ENCODE data around the gene TFDP3.

Gene TFDP3, protein sequence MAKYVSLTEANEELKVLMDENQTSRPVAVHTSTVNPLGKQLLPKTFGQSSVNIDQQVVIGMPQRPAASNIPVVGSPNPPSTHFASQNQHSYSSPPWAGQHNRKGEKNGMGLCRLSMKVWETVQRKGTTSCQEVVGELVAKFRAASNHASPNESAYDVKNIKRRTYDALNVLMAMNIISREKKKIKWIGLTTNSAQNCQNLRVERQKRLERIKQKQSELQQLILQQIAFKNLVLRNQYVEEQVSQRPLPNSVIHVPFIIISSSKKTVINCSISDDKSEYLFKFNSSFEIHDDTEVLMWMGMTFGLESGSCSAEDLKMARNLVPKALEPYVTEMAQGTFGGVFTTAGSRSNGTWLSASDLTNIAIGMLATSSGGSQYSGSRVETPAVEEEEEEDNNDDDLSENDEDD

DNA sequence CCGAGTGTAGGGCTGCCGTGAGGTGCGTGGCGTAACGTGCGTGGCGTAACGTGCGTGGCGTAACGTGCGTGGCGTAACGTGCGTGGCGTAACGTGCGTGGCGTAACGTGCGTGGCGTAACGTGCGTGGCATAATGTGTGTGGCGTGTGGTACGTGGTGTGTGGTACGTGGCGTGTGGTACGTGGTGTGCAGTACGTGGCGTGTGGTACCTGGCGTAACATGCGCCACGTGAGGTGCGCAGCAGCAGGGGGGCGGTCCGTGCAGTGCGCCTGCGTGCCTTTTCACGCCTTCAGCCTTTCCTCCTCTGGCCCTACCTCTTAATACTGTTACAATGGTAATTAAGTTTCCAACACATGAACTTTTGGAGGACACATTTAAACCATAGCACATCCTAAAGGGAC is at the start of gene TFDP3:
Gene TFDP3, minus strand, starts transcription at position 26 of the 400 bp plus-strand sequence. CDS start 95 bp downstream, outside the sequence.
- no peak for DNase-seq

DNA sequence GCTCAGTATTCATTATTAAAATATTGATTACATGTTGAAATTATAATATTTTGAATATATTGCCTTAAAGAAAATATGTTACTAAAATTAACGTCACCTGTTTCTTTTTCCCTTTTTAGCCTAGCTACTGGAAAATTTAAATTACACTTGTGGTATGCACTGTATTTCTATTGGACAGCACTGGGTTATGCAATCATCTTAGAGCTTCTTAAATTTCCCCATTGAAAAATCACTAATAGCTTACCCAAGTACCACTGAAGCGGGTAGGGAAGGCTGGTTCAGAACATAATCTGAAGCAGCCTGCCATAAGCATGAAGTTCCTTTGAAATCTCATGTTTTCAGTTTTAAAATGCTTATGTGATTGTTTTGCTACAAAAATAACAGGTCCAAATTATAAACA is 49.5 kb upstream of the TFDP3 start:
- no peak for DNase-seq

DNA sequence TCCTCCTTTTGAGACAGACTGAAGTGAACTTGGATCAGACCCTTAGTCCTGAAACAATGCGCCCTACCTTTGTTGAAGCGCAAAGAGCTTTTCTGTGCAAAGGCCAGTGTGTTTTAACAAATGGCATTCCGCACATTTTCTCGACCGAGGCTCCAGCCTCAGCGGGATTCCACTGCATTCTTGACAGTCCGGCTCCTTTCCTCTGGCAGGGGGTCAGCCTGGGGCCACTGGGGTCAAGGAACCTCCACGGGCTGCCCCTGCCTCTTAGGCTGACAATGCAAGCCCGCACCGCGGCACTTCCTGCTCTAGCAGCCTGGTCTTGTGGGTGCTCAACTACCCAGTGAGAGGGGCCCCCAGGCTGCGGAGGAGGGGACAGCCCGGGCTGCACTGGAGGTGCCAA is 47.2 kb upstream of the TFDP3 start:
- no peak for DNase-seq

DNA sequence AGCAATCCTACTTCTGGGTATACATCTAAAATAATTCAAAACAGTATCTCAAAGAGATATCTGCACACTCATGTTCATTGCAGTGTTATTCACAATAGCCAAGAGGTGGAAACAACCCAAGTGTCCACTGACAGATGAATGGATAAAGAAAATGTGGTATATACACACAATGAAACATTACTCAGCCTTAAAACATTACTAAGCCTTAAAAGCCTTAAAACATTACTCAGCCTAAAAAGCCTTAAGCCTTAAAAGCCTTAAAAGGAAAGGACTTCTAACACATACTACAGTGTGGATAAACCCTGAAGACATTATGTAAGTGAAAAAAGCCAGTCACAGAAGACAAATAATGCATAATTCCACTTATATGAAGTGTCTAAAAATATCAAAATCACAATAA is 40.3 kb upstream of the TFDP3 start:
- no peak for DNase-seq

DNA sequence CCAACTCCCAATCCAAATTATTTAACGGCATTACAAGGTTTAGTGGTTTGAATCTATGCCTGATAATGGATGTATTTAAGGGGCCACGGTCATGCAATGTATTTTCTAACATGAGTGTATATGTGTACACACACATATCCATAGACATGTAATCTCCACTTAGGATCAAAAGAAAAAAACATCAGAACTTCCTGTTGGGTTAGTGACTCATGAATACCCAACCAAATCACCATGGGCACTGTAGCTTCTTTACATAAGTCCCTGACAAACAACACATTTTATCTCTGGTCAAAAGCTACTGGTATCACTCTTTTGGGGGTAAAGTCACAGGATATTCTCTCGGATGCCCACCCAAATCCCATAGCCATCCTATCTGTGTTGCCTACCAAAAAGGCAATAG is 36.5 kb upstream of the TFDP3 start:
- DNase-seq: no peak

DNA sequence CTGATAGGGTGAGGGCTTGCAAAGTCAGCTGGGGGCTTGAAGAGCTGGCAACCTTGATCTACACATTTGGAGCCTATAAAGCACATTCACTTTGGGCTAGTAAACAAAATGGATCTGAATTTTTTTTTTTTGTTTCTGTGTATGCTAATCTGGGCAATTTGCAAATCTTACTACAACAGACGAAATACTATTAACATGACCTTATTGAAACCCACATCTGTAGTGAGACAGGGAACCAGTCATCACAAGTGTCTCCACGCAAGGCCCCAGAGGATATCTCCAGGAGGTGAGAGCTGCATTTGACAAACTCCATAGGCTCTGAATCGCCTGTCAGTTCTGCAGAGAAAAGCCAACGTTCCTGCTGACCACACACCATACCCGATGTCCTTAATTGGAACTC is 33.0 kb upstream of the TFDP3 start:
- DNase-seq: no peak

DNA sequence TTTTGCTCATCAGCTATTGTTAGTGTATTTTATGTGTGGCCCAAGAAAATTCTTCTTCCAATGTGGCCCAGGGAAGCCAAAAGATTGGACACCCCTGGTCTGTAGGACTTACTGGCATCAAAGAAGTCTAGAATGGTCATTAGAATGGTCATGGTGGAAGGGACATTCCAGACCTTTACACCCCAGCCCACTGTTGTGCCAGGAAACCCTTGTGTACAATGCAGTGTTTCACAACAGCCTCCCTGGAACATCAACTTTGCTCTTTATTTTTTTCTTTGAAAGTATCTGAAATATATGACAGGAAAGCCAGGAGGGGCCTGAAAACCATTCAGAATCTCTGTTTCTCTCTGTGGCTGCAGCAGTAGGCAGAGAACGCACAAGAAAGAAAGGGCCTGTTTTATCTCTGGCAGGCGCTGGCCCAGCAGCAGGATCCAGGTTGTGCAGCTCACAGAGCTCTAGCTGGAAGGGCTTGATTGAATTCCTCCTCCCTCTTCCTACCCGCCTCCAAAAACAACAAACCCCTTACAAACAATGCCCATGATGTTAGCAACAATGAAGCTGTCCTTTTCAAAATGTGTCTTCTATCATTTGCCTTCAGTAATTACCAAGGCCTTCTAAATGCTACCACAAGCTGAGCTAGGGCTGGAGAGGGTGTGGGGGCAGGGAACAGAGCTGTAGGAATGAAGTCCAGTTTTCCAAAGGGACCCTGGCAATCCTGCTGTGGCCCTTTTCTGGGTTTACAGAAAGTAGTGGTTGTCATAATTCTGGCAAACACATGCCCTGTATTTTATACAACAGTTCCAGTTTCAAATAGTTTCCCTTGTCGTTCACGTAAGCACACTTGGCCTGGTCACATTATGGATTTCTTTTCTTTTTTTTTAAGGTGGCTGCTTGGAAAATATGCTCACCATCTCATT is 32.3 kb upstream of the TFDP3 start:
- no peak for DNase-seq

DNA sequence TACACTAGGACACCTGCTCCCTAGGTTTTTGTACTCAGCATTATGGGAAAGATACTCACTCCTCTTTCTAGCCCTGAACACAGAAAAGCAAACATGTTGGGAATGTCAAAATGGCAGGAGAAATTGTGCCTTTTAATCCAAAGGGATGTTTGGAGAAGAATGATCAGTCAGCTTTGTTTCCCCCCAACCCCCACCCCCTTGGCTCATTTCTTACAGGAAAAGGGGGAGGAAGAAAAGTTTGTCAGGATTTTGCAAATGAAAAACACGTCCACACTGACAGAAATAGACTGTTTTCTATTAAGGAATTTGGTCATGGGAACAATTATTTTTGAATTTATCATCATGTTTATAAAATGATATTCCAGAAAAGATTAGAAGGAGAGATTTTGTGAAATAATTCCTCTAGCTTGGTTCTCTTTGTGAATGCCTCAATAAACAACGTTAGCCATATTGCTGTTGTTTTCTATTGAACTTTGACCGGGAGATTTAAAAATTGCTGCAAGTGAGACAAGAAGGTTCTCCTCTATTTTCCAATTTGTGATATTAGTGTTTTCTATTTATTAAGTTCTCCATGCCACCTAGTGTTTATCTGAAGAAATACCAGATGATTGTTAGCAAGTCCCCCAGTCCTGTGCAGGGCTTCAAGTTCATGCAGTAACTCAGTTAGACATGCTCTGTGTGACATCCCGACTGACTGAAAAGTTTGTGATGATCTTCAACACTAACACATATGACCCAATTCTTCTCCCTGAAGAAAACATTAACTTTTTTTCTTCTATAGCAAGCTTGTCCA is 31.3 kb upstream of the TFDP3 start:
- DNase-seq: no peak

DNA sequence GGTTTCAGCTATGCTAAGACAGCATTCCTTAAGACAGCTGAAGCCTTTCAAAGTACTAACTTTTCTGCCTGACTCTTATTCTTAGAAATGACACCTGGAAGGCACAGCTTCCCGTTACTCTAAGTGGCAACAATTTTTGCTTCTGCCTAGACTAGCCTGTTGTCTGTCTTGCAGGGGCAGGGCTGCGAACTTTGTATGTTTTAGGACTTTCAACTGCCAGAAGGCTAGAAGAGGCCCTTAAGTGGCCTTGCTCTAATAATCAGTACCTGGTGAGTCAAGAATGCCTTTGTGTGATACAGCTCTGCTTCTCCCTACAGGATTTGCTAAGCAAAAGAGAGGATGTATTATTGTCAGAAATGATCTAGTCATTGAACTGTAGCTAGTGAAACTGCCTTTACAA is 30.0 kb upstream of the TFDP3 start:
- no peak for DNase-seq

DNA sequence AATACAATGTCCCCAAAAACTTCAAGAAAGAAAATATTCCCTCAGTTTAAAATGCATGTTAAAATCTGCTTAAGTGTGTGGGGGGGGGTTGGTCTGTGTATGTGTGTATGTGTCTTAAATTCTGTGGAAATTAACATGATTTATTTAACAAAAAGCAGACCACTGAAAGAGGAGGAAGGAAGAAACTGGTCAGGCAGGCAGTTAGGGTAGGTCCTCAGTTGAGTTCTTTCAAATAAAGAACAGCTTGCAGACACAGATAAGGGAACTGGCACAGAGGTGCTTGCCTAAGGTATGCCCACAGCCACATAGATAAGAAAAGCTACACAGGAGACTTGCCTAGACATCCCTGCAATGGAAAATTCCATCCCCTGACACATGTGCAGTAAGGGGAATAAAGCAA is 28.8 kb upstream of the TFDP3 start:
- DNase-seq: no peak

DNA sequence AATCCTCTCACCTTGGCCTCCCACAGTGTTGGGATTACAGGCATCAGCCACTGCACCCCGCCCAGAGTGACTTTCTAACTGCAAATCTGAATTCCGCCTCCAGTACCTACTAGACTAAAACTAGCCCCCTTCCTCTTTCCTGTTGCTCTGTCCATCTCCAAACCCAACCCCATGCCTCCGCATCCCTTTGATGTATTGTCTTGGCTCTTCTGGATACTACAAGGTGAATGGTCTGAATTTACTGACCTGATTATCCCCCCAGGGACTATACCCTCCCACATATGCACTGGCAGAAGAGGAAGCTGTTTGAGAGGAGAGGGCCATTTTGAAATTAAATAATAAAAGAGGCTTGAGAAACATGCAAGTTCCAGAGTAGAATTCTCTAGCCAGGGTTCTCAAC is 17.7 kb upstream of the TFDP3 start:
- no peak for DNase-seq

DNA sequence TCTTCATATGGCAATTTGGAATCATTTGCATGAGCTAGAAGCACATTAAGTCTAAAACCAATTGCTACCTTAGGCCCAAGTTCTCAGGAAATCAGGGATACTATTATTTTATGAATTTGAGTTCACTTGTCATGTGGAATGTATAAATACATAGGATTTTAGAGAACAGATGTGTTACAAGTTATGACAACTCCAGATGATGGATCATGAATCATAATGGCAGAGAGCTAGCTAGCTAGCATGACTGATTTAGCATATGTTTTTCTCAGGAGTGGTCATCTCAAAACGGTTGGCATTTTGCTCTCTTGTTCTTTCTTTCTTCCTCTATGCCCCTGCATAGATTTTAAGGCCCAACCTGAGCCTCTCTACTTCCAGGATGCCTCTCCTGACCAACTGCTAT is 14.2 kb upstream of the TFDP3 start:
- no peak for DNase-seq

DNA sequence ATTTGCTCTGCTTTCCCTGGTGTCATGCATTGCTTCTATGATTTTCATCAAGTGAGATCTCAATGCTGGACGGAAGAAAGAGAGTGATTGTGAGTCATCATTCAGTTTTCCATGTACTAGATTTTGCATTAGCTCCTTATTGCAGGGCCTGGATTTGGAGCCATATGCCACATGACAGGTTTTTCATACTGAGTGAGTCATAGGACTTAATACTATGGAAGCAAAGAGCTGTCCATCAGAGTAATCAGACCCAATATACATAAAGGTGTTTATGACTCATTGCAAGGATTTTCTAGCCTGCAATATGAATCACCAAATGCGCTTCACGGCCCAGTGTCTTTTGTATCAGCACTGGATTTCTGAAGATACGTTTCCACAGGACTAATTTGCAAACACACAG is 11.2 kb upstream of the TFDP3 start:
- DNase-seq: no peak

DNA sequence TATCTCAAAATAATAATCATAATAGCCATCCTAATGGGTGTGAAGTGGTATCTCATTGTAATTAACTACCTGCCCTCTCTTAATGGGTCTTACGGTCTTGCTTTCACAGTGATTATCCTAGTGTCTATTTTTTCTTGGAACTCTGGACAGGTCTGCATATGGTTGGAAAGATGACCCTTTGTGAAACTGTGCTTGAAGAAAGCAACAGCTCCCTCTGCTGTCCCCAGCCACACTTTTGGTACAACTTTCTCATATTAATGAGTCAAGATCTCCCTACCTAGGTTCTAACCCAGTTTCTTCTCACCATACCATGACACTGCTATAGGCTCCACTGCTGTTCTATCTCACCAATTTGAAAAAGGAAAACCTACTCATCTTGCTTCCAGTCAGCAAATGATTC is 2.4 kb downstream of the TFDP3 start:
- no peak for DNase-seq

DNA sequence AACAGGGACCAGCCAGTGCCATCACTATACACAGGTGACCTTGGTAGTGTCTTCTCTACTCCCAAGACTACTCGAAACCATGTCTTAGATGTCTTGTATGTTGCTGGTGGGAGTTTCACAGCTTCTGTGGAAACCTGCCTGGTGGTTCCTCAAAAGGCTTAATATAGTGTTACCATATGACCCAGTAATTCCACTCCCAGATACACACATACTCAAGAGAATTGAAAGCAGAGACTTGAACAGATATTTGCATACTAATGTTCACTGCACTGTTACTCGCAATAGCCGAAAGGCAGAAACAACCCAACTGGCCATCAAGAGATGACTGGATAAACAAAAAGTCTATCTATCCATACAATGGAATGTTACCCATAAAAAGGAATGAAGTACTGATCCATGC is 3.1 kb downstream of the TFDP3 start:
- no peak for DNase-seq

DNA sequence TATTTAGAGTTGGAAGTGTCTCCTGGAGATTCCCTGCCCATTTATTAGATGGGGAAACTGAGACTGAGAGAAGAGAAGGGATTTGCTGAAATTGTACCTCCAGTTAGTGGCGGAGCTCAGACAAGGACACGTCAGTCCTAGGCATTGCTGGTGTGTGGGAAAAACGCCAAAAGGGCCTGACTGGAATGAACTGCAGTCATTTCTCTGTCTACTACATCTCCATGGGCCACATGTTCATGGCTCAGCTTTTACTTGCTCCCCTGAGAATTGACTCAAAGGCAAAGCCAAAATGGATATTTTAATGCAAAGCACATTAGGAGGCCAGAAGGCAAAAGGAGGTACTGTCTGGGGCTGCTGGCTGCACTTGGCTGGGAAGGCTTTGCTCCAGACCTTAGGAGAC is 3.9 kb downstream of the TFDP3 start:
- no peak for DNase-seq

DNA sequence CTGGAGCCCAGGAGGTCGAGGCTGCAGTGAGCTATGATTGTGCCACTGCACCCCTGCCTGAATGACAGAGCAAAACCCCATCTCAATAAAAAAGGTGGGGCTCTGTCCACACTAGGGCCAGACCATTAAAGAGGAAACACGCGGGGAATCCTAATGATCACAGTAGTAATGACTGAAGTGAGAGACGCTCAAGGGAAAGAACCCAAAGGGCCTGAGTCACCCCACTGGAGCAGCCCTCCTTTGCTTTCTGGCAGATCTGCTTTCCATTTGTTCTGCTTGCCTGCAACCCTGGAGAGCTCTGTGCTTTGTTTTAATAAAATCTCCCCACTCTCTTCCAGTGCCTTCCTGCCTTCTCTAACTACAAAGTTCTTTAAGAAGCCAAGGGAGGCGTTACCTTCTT is 5.0 kb downstream of the TFDP3 start:
- no peak for DNase-seq

DNA sequence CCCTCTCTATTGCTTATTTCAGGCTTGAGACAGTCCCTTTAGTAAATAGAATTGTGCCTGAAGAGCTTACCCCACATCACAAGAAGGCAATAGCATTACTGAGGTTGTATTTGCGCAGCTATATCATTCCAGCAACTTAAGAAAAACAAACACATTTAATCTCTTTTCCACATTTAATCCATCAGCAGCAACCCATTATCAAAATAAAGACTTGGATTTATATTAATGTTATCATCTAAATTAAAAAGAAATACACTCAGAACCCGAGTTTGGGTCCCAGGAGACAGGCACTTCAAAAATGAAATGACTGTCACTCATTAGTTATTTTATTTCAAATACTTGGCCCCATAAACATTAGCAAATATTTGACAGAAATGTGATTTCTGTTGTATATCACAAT is 10.4 kb downstream of the TFDP3 start:
- no peak for DNase-seq

DNA sequence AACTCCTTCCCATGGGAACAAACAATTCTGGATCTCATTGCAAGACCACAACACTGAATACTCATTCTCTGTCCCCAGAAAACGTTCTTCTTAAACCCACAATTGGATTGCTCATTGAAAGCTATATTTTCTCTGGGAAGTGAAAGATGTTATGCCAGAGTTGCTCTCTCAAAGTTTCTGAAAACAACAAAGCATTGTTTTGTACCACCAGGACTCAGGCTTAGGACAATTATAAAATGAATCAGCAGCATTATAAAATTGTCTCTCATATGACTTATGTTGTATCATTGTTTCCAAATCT is 26.5 kb downstream of the TFDP3 start:
- DNase-seq: no peak

DNA sequence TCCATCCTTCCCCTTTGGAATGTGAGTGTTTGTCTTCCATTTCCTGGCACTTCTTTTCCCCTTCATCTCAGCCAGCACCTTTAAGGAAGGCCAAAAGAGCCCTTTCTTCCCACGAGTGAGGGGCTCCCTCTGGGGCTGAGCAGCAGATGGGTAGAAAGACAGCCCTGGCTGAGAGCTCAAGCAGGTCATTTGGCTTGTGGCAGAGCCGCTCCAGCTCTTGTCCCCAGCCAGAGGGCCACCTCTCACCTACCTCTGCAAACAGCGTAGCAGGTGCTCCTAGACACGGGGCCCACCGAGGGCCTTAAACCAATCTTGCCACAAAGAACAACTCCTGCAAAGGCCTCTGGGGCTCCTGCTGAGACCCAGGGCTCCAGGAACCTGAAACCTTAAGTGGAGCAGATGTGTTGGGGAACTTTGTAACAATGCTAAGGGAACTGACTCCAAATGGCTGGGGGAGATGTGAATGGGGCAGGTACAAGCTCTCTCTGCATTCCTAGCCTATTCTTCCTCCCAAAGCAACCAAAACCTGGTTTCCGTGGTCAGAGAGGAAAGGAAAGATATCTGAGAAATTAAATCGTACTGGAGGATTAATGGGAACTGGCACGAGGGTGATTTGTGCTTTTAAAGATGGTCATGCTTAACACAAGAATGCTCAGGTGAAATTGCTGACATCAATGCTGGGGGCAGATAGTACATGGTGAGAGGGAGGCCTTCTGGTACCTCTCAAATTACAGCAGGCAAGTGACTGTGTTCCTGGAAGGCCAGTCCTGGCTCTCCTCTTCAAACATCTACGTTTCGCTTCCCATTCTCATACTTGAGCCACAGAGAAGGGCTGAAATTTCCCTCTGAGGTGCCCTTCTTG is 27.0 kb downstream of the TFDP3 start:
- no peak for DNase-seq

DNA sequence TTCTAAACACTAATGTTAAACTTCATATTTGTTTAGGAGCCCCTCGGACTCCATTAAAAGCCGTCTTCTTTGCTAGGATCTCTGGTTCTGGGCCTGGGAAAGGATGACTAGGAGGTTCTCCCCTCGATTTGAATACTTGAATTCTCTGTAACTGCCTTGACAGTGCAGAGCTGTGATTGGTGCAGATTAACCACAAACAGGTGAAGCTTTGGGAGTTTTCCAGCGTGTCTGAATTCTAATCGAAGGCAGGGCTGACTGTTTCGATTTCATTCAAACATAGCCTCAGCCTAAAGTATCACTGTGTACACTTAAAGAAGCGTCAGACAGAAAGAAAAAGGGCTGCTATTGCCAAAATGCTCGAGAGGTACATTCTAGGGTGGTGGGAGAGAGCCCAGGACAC is 29.0 kb downstream of the TFDP3 start:
- DNase-seq: no peak

DNA sequence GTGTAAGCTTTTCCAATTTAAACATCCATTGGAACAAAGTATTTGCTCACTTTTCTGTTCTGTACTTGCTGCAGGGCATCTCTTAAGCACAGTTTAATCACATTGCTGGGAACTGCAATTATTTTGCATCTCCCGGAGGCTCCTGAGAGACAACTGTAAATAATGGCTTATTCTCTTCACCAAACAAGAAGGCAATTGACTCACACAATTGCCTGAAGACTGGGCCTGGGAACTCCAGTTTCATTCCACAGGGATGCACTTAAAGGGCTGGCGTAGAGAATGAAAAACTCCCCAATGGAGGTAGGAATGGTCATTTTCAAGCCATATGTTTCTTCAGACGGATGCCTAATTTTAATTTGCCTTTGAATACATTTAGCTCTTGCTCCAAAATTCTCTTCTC is 29.5 kb downstream of the TFDP3 start:
- DNase-seq: no peak

DNA sequence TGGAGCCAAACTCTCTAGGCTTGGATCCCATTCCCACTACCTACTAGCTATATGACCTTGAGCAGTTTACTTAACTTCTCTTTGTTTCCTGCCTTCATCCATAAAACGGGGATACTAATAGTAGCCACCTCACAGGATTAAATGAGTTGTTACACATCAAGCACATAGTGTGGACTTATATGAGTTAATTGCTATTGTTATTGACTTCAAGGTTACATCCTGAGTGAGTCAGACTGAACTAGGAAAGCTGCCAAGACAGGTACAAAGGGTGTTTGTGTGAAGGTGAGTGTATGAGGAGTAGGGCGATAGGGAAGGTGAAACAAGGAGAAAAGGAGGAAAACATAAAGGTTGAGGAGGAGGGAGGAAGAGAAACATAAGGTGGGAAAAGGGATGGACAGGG is 32.2 kb downstream of the TFDP3 start:
- no peak for DNase-seq

Data from activated CD8-positive, alpha-beta memory T cell treated with anti-CD3 and anti-CD28 coated beads, Interleukin-2, amount 50 U/mL, for 4 hours (primary cell).